GM23248 (cell line): Measurements from ENCODE around the gene SPPL2B.

ENCODE experiments used
- EZH2 ChIP-seq: fragments of 200-600 bp; sonication (generic); IDR thresholded peaks from 2 replicates; pipeline ENCODE4 v1.6.1; 2018; ENCODE audit warnings: antibody characterized with exemption, mild to moderate bottlenecking; ENCODE audit not compliant: insufficient read depth, poor library complexity, severe bottlenecking
- EZH2phosphoT487 ChIP-seq: fragments of 200-600 bp; sonication (generic); IDR thresholded peaks from 2 replicates; pipeline ENCODE4 v1.6.1; 2018; ENCODE audit warnings: antibody characterized with exemption, moderate library complexity, mild to moderate bottlenecking, low read depth; ENCODE audit not compliant: insufficient read depth

DNA sequence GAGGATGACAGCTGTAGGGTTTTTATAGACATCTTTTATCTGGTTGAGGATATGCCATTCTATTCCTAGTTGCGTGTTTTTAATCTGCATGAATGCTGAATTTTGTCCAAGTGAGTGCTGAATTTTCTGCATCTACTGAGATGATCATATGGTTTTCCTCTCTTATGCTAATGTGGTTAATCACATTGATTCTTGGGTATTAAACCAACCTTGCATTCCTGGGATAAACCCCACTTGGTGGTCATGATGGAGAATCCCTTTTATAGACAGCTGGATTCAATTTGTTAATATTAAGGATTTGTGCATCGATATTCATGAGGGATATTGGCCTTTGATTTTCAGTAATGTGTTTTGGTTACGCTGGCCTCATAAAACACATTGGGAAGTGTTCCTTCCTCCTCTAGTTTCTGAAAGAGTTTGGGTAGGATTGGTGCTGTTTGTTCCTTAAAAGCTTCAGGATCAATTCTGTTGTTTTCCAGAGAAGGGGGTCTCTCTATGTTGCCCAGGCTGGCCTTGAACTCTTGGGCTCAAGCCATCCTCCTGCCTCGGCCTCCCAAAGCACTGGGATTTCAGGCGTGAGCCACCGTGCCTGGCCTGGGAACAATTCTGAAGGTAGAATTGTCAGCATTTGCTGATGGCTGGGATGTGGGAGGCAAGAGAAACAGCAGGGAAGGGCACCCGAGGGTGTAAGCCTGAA is 13.2 kb upstream of the SPPL2B start:
- no peak for TF ChIP-seq EZH2
- no peak for TF ChIP-seq EZH2phosphoT487
